GM18951 (cell line): ENCODE data around the gene CHURC1.

ENCODE experiments used
- POLR2A ChIP-seq: IDR thresholded peaks from 4 replicates; pipeline ENCODE4 v1.6.1; 2011; ENCODE audit warnings: mild to moderate bottlenecking; ENCODE audit not compliant: insufficient read length, insufficient read depth; ENCODE audit errors: extremely low read depth
- in situ Hi-C: fragments of 300-500 bp; cut with MboI; formaldehyde crosslinking; loops from one replicate; pipeline ENCODE4 v1.12.0; 2022; ENCODE audit warnings: low sequenced_read_pairs, mixed read lengths, inconsistent platforms; ENCODE audit not compliant: unreplicated experiment

The CHURC1 gene

DNA sequence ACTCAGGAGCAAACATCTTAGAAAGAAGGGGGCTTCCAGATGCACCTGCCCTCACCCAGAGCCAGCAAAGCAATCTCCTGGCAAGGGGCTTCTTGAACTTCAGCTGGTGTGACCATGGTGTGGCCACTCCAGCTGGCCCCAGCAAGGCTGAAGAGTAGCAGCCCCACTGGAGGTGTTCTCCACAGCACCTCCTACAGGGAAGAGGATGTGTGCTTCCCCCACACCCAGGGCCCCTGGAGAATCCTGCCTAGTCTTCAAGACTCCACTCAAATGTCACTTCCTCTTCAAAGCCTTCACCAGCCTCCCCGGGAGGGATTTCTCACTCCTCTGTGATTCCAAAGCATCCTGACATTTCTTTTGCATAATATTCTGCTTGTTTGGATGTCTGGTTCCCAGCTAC is 49.4 kb downstream of the CHURC1 start:
- TF ChIP-seq POLR2A, result no peak
- in situ Hi-C loops, result no loop called here

DNA sequence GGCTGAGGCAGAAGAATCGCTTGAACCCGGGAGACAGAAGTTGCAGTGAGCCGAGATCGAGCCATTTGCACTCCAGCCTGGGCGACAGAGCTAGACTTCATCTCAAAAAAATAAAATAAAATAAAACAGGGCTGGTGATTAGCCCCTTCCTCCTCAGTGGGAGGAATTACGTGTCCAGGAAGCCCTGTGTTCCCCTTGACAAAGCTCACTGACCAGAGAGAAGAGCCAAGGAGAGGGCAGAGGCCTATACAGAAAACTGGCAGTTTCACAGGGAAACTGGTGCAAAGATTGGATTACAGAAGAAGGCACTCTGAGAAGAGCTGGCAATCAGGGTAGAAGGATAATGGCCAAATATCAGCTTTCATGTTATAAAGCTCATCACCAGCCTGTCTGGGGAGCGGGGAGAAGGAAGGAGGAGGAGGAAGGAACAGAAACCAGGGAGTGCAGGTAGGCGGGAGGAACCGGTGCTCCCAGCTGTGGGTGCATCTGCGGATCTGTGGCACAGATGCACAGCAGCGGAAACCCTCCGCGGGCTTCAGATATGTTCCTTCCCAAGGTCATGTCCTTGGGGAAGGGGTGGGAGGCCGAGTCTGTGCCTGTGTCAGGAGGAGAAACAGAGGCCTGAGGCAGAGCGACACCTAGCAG is 51.2 kb downstream of the CHURC1 start:
- TF ChIP-seq POLR2A, result no peak
- in situ Hi-C loops, result no loop called here

GRCh38 chr14:64966976-64967375 is 52.7 kb downstream of the CHURC1 start:
- TF ChIP-seq POLR2A, result no peak
- in situ Hi-C loops, result no loop called here

- in situ Hi-C loops, result no loop called here
- no peak for TF ChIP-seq POLR2A
Observed at GRCh38 chr14:64968167-64968566, 53.9 kb downstream of the CHURC1 start.

DNA sequence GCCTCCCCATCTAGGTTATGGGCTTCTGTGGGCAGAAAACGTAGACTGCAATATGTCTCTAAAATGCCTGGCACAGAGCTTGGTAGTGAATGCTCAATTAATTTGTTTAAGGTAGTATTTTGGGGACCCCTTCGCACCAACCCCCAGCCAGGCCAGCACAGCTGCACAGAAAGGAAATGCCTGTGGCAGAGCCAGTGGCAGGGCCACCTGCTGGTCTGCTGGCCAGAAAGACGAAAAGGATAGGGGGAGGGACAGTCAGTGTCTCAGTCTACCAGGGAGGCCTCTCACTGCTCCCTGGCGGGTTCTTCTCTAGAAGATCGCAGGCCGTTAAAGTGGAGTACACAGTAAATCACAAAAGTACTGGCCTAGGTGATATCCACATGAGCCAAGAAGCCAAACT is 54.4 kb downstream of the CHURC1 start:
- in situ Hi-C loops, result no loop called here
- no peak for TF ChIP-seq POLR2A

- in situ Hi-C loops, result no loop called here
- TF ChIP-seq POLR2A, result no peak
Observed at GRCh38 chr14:64970041-64970440, 55.8 kb downstream of the CHURC1 start.

DNA sequence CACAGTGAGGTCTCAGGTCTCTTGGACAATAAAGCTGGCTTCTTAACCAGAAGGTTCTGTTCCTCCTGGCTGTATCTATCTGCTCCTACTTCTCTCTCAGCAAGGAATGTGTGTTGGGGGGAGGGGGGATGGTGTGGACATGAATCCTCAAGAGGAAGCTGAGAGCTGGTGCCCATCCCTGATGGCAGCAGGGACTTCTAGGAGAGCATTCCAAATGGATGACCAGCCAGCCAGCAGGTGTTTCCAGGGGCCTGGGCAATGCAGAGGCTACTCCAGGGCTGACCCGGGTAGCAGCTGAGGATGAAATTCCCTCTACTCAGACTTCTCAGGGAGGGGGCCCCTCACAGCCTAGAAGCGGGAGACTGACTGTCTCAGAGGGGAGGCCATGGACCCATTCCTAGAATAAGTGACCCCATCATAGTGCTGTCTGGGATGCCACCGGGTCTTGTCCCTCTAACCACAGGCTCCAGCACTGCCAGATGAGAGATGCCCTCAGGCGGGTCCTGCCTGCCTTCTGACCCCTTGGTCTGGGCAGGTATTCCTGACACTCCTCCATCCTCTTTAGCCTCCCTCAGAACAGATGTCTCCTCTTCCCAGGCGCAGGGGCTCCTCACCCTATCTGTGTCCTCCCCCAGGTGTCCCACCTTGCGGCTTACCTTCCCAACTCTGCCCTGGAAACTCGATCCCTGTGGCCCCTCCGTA is 56.7 kb downstream of the CHURC1 start:
- TF ChIP-seq POLR2A, result no peak
- in situ Hi-C loops, result no loop called here

- in situ Hi-C loops, result no loop called here
- no peak for TF ChIP-seq POLR2A
Observed at GRCh38 chr14:64971491-64971942, 57.3 kb downstream of the CHURC1 start.

DNA sequence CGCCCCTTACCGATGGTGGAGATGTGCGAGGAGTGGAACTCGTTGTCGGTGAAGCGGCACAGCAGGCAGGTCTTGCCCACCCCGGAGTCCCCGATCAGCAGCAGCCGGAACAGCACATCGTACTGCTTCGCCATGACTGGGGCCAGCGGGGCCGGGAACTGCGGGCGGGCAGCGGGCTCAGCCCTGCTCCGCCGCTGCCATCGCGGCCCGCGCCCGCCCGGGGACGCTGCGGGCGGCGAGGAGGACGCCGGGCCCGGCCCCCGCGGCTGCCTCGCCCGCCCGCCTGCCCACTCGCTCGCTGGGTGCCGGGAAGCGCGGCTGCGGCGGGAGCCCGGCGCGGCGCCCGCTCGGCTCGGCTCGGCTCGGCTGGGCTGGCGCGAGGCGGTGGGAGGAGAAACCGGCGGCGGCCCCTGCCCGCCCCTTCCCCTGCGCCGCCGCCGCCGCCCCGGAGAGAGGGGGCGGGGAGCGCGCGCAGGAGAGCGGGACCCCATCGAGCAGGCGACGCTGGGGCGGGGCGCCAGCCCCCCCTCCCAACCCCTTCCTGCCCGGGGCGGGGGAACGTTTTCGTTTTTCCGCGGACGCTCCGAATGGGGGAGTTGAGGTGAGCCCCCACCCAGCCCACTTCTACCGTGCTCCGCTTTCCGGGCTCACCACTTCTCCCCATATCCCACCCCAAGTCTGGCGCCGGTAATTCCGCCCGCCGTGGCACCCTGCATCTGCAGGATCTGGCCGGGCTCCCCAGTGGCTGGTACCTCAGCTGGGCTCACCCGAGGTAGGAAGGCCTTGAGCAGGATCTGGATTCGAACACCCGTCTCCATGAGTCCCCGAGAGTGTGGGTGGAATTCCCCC is 57.9 kb downstream of the CHURC1 start, which contains the start of gene RAB15:
RAB15 (minus strand) TSS at position 394 of the 849 bp plus-strand sequence; CDS start at position 134, 260 bp downstream.
- in situ Hi-C loops, result no loop called here
- TF ChIP-seq POLR2A, result no peak

DNA sequence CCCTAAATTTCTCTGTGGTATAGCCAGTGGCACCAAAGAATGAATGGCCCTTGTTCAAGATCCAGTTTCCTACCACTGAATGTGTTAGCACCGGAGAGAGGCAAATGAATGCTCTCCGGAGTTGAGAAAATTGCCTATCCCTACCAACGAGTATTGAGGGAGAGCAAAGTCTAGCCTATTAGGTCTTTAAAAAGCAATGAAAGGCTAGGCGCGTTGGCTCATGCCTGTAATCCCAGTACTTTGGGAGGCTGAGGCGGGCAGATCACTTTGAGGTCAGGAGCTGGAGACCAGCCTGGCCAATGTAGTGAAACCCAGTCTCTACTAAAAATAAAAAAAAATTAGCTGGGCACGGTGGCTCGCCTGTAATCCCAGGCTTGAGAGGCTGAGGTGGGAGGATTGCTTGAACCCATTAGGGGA is 58.8 kb downstream of the CHURC1 start:
- no peak for TF ChIP-seq POLR2A
- in situ Hi-C loops, result no loop called here

DNA sequence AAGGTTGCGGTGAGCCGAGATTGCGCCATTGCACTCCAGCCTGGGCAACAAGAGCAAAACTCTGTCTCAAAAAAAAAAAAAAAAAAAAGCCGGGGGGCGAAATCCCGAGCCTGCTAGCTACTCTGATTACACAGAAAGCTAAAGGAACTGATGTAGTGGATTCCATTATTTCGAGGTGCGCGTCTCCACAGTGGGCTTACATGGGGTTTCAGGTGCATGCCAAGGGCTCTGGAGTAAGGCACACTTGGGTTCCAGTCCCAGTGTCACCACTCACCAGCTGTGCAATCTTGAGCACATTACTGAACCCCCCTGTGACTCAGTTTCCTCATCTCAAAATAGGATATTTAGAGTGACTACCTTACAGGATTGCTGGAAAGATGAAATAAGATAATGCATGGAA is 59.6 kb downstream of the CHURC1 start:
- TF ChIP-seq POLR2A, result no peak
- in situ Hi-C loops, result no loop called here

DNA sequence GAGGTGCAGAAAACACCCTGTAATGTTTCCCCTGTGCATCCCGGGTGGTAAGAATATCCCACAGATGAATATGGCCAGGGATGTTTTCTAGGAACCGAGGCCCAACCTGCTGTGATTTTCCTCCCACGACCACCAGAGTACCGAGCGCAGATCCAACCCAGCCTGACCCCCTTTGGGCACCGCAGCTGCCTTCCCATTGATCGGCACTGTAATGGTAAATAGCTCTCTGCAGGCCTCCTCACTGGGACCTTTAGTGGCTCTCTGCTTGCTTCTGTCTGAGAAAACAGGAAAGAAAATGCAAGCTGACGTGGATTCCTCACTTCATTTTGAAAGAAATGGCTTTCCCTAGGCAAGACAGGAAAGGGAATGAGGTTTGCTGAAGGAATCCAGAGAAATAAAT is 60.3 kb downstream of the CHURC1 start:
- no peak for TF ChIP-seq POLR2A
- in situ Hi-C loops, result no loop called here

GRCh38 chr14:64979336-64980074 is 65.2 kb downstream of the CHURC1 start:
- in situ Hi-C loops, result no loop called here
- TF ChIP-seq POLR2A, result no peak
